Measurements from ENCODE around the gene KCNG2.

KCNG2 gene

GRCh38 chr18:79903787-79904356, 106.1 kb downstream of the KCNG2 start:
- Histone ChIP-seq H3K4me3 (ENCODE audit: low read depth, low read length) (no peak overlapping the region), H3K27me3 (ENCODE audit: insufficient read depth, low read depth, severe bottlenecking) (no peaks in the 10 kb centered on the region), H3K27ac (no peak overlapping the region), H3K36me3 (peaks cover 75% of the 10 kb centered on the region), H3K9me3 (ENCODE audit: severe bottlenecking) (peaks cover 41% of the 10 kb centered on the region)
- TF ChIP-seq CTCF (IDR thresholded peaks at IDR 0.05; ENCODE audit: low read depth, low read length): no peak
- DNase-seq: peak; percentile 8

GRCh38 chr18:79904357-79905147, 106.8 kb downstream of the KCNG2 start:
- no peak for TF ChIP-seq CTCF (IDR thresholded peaks at IDR 0.05; ENCODE audit: low read depth, low read length)
- Histone ChIP-seq H3K27me3 (ENCODE audit: insufficient read depth, low read depth, severe bottlenecking) (no peaks in the 10 kb centered on the region), H3K36me3 (peaks cover 73% of the 10 kb centered on the region), H3K9me3 (ENCODE audit: severe bottlenecking) (peaks cover 34% of the 10 kb centered on the region), H3K27ac (no peak overlapping the region), H3K4me3 (ENCODE audit: low read depth, low read length) (no peak overlapping the region)
- DNase-seq: peak; percentile 7

- H3K27me3 ChIP-seq (ENCODE audit: insufficient read depth, low read depth, severe bottlenecking): no peaks in the 10 kb centered on the region
- peak; percentile 7 for DNase-seq
- H3K4me3 ChIP-seq (ENCODE audit: low read depth, low read length): no peak overlapping the region
- TF ChIP-seq CTCF (IDR thresholded peaks at IDR 0.05; ENCODE audit: low read depth, low read length): no peak
- peaks cover 25% of the 10 kb centered on the region for H3K9me3 ChIP-seq (ENCODE audit: severe bottlenecking)
- H3K27ac ChIP-seq: no peak overlapping the region
- H3K36me3 ChIP-seq: peaks cover 65% of the 10 kb centered on the region
Observed at GRCh38 chr18:79905389-79905911, 107.7 kb downstream of the KCNG2 start.

- Histone ChIP-seq H3K27ac (no peak overlapping the region), H3K9me3 (ENCODE audit: severe bottlenecking) (peaks cover 20% of the 10 kb centered on the region), H3K4me3 (ENCODE audit: low read depth, low read length) (no peak overlapping the region), H3K36me3 (peaks cover 63% of the 10 kb centered on the region), H3K27me3 (ENCODE audit: insufficient read depth, low read depth, severe bottlenecking) (no peaks in the 10 kb centered on the region)
- TF ChIP-seq CTCF (IDR thresholded peaks at IDR 0.05; ENCODE audit: low read depth, low read length): no peak
- DNase-seq: no peak
Observed at GRCh38 chr18:79905993-79906392, 108.3 kb downstream of the KCNG2 start.

- H3K4me3 ChIP-seq (ENCODE audit: low read depth, low read length): no peak overlapping the region
- H3K9me3 ChIP-seq (ENCODE audit: severe bottlenecking): peaks cover 13% of the 10 kb centered on the region
- no peak for DNase-seq
- peaks cover 59% of the 10 kb centered on the region for H3K36me3 ChIP-seq
- no peak overlapping the region for H3K27ac ChIP-seq
- no peaks in the 10 kb centered on the region for H3K27me3 ChIP-seq (ENCODE audit: insufficient read depth, low read depth, severe bottlenecking)
- no peak for TF ChIP-seq CTCF (IDR thresholded peaks at IDR 0.05; ENCODE audit: low read depth, low read length)
Observed at GRCh38 chr18:79906706-79907105, 109.0 kb downstream of the KCNG2 start.

Measured in WERI-Rb-1 (cell line).